GM19467 (cell line): Measurements from ENCODE around the gene DLG1.

Experiments used
- ATAC-seq: cut with Tn5 transposase; IDR thresholded peaks from one replicate; pipeline ENCODE4 v1.9.1; 2021; ENCODE audit warnings: mild to moderate bottlenecking, moderate library complexity; ENCODE audit not compliant: unreplicated experiment

The DLG1 gene

DNA sequence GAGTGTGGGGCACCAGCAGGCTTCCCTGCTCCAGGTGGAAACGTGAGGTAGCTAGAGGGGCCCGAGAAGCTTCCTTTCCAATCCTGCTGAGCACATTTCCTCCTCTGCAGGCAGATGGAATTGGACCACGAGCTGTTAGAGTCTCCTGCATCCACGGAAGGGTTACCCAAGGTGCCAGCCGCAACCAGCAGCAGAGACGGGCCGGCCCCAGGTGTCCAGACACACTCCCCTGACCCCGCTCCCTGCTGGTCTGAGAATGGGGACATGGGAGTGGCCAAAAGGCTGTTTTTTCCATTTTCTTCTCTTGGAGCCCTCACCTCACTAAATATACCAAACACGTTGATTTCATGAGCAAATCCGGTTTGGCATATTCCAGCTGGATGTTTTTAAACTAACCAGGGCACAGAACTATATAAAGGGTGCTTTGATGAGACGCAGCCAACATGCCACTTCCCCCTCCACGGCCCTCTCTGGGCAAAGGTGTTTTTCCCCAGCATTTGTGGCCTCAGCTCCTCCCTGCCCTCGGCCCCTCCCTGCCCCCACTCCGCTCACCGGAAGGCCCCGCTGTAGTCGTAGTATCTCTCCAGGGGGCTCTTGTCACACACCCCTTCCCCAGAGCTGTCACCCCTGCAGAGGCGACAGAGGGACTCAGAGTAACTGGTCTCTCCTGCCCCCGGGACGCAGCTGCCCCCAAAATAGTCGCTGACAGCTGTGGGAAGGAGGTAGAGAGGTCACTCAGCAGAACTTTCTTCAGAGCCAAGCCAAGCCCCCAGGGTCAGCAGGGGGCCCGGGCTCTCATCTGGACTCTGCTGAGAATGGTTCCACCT lies 275.8 kb downstream of the DLG1 start:
- ATAC-seq = peak; percentile 9

DNA sequence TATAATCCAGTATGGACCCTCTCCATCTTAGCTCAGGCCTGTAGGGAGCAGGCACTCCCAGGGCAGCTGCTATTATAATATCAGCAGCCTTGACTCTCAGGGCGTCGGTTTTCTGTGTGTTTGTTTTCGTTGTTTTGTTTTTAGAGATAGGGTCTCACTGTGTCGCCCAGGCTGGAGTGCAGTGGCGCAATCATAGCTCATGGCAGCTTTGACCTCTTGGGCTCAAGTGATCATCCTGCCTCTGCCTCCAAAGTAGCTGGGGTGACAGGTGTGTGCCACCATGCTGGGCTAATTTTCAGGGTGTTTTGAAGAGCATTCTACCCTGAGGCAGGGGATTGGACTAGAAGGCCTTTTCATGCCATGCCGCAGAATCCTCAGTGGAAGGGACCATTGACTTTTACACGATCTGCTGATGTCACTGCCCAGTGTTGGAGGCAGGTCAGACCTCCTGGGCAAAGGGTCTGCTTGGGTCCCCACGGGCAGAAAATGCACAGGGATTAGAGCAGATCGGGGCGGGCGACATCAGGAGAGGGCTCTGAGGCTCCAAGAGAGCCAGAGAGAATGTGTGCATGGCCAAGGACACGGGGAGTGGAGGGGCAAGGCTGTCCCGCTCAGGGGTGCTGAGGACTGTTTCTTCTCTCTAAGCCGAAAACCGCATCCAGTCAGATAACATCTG lies 276.5 kb downstream of the DLG1 start:
- no peak for ATAC-seq

DNA sequence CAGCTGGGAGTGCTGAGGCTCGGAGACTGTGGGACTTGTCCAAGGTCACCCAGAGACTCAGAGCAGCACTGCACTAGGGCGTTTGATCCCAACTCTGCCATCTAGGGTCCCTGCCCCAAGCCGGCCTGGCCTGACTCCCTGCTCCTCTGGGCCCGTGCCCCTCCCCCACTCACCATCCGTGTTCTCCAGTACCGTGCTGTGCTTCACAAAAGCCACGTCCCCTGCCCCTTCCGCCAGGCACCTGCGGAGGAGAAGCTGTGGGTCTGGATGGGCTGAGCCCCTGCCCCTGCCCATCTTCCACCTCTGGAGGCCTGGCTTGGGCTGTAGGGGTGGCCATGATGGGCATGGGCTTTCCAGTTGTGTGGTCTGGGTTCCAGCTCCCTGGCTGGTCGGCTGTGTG lies 277.2 kb downstream of the DLG1 start:
- no peak for ATAC-seq

DNA sequence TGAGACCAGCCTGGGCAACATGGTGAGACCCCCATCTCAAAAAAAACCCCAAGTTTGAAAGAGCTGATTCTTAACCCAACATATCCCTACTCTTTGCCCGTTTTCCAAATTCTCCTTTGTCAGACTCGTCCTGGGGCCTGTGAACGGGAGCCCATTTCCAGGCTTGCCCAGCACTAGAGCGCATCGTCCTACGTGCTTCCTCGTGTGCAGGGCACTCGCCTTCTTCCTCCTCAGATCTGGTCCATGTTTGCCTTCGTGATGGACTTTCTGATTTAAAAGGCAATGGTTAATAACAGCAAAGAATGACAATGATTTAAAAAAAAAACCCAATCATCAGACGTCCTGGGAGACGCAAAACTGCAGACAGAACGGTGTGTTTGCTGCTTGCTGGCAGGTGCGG lies 278.9 kb downstream of the DLG1 start:
- ATAC-seq = no peak

DNA sequence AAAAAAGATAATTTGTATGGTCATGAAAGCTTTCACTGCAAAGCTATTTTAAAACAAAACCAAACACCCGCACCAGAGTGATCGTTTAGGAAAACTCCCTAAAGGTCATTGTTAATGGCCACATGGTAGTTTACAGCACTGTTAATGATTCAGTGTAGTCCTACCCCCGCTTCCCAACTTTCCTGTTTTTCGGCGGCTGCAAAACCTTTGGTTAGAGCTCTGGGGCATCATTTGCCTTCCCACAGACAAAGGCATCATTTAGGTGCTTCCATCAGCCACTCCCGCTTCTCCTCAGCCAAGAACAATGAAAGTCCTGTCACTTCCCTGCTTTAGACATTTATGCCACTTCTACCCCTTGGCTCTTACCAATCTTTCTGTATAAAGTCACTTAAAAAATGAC lies 279.4 kb downstream of the DLG1 start:
- no peak for ATAC-seq

DNA sequence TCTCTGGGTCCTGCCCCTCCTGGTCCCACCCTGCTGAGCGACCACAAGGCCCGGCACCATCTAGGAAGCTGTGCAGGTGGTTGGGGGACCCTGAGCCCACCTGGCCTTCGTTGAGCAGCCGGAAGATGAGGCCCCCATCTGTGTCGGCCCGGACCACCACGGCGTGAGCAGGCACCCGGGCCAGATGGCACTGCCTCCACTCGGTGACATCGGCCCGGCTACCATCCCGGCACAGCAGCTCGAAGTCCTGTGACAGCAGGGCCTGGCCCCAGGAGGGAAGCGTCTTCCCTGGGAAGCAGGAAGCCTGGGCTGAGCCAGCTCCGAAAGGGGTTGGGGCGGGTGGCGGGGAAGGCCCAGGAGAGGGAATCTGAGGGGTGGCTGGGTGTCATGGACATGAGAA lies 281.4 kb downstream of the DLG1 start:
- no peak for ATAC-seq

DNA sequence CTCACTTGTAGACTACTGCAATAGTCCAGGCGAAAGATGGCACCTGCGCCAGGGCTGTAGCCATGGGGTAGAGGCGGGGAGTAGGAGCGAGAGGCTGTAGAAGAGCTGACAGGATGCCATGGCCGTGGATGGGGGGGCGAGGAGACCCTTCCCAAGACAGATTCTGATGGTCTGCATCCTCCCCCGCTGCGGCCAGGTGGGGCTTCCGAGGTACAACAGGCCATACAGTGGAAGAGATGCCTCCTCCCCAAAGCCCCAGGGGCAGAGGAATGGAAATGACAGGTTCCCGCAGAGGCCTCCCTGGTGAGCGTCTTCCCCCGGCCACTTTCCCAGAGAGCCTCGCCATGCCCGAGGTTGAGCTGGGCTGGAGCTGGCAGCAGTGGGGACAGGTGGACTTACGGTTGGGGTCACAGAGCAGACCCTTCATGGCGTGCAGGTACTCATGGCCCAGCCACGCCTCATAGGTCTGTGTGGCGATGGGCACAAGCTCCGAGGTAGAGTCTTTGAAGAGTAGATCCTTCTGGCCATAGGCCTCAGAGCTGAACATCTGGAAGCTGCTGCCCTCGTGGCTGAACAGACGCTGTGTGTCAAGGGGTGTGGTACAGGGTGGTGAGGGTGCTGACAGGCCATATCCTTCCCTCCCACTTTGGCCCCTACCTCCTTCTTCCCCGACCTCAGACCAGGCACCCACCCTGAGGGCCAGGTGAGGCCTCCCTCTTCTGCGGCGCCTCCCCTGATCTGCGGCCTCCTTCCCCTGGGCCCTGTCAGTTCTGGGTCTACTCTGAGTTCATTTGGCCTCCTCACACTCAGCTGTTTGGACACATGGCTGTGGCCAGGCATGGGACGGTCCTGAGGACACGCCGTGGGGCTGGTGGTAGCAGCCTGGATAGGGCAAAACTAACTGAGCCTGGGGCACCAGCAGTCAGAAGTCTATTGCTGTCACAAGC lies 282.3 kb downstream of the DLG1 start:
- no peak for ATAC-seq

DNA sequence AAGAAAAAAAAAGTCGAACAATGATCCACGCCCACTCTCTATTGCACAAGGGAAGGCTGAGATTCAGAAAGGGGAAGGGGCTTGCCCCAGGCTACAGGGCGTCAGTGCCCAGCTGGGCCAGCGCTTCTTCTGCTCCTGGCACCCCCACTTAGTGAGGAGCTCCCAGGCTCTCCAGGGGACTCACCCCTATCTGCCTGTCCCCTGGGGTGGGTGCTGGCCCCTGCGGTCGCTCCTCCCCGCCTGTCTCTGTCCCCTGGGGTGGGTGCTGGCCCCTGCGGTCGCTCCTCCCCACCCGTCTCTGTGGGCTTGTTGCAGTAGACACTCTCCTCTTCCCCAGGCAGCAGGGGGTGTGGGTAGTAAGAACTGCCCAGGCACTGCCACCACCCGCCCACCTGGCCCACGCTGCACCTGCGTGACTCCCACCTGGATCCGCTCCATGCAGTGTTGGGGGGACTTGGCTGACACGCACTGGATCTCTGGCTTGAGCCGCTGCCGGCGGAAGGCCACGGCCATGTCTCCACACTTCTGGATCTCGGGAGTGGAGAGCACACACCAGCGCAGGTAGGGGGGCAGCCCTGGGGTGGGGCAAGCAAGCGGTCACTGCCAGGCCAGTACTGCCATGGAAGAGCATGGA lies 283.4 kb downstream of the DLG1 start:
- ATAC-seq = no peak

DNA sequence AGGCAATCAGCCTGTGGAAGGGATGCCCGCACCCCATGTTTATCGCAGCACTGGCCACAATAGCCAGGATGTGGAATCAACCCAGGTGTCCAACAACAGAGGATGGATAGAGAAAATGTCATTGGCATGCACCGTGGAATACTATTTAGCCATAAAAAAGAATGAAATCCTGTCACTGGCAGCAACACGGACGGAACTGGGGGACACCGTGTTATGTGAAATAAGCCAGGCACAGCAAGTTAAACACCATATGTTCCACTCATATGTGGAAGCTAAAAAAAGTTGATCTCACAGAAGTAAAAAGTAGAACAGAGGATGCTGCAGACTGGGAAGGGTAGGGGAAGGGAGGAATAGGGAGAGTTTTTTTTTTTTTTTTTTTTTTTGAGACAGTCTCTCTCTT lies 284.4 kb downstream of the DLG1 start:
- no peak for ATAC-seq

DNA sequence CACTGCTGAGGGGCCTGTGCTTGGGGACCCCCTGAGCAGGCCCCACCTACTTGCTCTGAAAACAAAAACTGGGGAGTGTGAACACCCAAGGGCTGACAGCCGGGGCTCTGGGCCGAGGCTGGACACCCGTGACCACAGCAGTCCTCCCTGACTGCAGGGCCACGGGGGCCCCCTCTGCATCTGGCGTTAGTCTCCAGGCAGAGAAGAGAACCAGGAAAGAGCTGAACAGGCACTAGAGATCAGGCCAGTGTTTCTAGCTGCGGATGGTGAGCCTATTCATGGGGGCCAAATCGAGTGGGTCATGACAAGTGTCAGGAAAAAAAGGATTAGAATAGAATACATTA lies 285.9 kb downstream of the DLG1 start:
- no peak for ATAC-seq

DNA sequence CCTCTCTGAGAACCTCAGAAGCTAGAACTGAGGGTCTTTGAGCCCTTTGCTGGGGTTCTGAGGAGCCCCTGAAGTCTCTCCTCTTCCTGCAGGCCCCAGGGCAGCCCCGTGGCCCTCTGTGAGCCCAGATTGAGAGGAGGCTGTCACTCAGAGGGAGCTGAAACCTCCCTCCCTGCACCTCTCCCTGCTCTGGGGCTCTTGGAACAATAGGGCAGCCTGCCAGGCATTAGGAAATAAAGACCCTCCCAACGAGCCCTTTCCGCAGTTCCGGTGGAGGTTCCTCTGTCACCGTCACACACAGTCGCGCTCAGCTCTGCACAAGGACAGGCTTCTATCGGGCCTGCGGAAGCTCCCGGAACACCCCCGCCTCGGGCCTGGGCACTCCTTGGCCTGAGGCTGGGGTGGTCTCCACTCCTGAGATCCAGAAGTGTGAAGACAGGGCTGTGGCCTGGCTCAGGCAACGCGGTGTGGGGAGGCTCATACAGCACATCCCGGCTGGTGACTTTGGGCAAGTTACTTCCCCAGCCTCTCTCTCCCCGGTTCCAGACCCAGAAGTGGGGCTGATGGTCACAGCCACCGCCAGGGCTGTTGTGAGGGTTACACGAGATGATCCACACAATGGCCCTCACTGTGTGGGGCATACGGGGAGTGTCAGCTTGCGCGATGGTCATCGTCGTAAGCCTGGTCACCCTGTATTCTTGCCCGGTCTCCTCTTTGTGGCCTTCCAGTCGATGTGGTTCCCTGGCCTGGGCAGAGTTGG lies 286.5 kb downstream of the DLG1 start:
- ATAC-seq = no peak

DNA sequence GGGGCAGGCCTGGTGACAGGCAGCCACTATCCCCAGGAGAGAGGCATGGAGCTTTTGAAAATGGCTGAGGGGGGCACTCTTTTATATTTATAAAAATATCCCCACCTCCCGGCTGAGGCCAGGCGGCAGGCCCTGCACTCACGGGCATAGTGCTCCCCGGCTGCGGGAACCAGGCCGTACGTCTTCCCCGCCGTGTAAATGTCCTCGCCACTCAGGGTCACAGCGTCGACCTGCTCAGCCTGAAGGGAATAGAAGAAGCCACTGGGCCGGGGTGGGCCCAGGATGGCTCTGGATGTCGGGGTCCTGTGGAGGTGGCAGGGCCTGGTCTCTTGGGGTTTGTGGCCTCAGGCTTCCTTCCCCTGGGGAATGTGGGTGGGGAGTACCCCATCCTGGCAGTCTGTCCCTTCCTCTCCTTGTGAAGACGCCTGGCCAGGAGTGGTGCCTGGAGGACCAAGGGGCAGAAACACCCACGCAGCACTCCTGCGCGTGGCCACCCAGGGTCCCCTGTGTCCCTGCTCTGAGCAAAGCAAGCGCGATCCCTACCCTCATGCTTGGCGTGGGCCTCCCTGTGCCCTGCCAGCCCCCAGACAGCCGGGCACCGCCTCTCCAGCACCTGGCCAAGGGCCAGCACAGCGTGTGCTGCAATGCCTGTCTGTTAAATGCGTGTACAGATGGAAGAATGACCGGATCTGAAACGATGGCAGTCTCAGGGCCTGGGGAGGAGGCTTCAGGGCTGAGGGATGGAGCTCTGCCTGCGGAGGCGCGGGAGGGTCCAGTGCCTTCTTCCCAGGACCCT lies 287.7 kb downstream of the DLG1 start:
- ATAC-seq = no peak

DNA sequence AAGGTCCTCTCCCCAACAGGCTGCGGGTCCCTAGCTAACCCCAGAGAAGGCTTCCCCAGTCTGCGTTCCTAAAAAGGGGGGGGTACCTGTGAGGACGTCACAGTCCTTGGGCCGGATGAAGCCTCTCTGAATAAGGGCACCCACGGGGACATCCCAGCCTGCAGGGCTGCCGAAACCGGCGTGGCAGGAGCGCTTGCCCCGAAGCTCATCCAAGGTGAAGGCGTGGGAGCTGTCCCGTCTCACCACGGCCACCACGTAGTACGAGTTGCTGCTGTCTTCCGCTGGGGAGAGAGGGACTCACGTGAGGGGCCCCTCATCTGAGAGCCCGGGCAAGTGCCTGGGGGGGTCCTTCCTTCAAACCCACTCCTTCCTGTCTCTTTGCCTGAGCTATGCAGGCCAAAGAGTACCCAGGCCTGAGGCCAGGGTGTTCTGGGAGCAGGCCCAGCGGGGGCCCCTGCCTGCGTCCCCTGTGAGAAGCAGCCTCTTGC lies 288.8 kb downstream of the DLG1 start:
- ATAC-seq = no peak

DNA sequence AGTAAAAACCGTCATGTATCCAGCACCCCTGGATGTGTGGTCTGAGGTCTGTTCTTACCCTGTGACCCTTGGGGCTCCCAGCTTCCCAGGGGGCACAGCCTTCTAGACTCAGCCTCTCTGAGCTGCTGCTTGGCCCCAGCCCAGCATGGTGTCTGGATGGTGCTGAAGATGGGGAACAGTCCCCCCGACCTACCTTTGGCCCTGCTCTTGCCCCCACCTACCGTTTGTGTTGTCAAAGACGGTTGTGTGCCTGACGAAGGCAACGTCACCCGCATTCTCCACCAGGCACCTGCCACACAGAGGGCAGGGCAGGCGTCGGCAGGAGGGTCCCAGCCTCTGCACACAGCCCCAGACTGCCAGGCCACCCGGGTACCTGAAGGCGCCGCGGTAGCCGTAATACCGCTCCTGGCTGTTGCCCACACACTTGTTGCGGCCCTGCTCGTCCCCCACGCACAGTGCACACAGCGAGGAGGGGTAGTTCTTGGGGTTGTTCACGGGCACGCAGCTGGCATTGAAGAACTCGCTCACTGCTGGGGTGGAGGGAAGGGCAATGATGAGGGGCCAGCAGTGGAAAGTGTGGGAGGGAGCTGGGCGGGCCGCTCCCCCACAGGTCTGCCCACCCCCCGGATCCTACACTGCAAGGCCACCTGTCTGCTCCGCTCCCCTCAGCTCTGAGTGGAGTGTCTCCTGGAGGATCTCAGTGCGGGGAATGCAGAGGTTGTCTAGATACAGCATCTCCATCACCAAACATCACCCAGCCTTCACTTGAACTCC lies 289.8 kb downstream of the DLG1 start:
- no peak for ATAC-seq

DNA sequence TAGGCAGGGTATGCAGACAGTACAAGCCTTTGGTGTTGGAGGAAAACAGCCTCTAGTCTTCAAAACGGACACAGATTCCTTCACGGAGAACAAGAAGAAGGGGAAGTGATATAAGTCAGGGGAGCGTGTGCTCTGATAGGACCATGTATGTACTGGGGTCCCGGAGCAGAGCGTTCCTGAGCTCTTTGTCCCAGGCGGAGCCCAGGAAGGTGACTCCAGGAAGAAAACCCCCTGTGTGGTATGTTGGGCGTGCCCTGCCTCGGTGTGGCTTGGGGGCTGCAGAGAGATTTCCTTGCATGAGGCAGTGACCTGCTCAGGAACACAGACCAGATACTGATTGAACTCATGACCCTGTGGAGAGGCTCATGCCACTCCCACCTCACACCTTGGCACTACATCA lies 290.5 kb downstream of the DLG1 start:
- ATAC-seq = no peak

DNA sequence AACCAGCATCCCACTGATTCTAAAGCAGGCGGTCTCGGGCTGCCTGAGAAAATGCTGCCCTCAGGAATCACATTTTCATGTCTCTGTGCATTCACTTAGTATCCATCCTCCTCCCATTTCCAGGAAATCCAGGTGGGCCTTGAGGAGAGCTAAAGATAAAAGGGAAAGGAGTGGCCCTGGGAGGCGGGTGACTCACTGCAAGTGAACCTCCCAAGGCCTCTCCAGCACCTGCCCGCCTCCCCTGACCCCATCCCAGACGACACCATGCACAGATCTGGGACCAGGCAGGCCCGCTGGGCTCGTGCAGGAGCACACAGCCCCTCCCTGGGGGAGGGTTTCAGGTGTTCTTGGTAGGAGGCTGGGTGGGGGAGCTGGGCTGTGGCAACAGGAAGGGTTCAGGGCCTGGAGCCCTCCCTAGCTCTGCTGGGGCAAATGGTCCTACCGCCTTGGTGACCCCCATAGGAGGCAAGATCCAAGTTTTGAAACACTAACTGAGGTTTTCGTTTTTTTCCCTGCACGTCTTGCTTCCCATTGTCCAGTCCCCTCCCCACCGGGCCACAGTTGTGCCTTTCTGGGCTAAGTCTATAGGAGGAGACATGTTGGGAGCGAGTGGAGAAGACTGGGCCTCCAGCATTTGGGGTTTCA lies 291.0 kb downstream of the DLG1 start:
- no peak for ATAC-seq

DNA sequence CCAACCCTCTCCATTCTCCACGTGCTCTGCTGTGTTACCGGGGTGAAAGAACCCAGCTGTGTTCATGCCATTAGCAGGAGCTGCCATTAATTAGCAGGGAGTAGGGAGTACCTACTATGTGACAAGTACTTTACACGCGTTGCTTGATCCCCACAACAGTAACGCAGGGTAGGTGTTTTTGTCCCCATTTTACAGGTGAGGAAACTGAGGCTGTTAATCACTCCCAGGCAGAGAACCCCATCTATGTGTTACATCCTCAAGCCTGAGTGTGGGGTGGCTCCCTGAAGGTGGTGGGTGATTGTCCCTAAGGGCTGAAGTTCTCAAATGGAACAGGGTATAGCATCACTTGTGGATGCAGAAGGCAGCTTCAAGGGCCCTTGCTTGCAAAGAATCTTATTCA lies 291.6 kb downstream of the DLG1 start:
- ATAC-seq = no peak

DNA sequence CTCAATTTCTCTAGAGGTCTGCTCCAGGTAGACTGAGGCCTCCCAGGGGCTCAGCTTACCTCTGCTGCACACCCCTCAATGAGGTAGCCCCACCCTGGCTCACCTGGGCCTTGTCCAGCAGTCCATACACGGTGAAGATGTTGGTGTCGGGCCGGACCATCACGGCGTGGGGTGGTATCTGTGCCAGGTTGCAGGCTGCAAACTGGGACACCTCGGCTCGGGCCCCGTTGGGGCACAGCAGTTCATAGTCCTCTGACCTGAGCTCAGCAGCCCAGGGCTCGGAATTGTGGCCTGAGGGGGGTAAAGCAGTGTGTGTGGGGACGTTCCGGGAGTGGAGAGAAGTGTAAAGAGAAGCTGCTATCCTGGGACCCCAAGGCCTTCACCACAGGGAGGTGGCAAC lies 292.0 kb downstream of the DLG1 start:
- no peak for ATAC-seq
